GM18519 (cell line): ENCODE data around the gene TENM4.
"Not testable (repeated sequence)": the region's sequence is repeated elsewhere in the genome, so short reads cannot be mapped to it uniquely, and the experiment has no call there.

Experiments used
- ATAC-seq: cut with Tn5 transposase; IDR thresholded peaks from one replicate; pipeline ENCODE4 v1.9.1; 2021; ENCODE audit warnings: mild to moderate bottlenecking, moderate library complexity; ENCODE audit not compliant: unreplicated experiment, low FRiP score

TENM4 gene

DNA sequence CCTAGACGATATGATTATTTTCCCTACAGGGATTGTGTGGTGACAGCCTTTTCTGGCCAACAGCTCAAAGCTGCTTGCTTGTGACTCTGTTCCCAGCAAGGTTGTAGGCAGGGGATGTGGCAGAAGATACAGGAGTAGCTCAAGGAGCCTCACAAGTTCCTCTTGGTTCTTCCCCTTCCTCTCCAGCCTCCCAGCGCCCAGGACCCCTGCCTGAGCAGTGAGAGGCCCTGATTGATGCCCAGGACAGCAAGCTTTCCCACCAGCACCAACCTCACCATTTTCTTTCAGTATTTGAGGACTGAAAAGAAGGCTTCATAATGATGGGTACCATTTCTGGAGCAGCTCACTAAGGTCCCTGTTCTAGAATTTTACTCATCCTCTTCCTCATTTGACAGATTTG lies 248.0 kb downstream of the TENM4 start:
- ATAC-seq, result no peak

- ATAC-seq, result not testable (repeated sequence)
Observed at GRCh38 chr11:79191716-79192115, 249.1 kb downstream of the TENM4 start.

DNA sequence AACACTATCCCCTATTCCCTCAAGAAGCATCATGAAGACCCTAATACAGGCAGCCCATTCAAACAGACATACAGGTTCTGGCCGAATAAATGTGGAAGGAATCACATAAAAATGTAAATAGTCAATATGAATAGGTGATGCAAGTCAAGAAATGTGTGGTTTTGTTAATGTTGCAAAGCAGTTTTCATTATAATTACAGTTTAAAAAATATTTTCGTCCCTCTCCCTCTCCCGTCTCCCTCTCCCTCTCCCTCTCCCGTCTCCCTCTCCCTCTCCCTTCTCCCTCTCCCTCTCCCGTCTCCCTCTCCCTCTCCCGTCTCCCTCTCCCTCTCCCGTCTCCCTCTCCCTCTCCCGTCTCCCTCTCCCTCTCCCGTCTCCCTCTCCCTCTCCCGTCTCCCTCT lies 250.3 kb downstream of the TENM4 start:
- ATAC-seq, result not testable (repeated sequence)

DNA sequence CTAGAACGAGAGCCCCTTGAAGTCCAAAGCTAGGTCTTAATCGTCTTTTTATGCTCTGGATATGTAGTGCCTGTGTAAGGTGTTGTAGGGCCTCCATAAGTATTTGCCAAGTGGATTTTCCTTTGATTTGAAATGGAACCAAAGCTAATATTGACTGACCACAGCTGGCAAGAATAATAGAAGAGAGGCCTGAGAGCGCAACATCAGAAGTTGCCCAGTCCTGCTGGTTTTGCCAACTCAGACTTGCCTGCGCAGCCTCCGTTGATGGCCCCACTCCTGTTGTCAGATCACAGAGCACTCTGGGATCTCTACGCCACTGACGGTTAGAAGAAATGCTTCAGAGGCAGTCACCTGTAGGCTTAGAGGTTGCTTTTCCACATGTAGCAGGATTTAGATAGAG lies 251.2 kb downstream of the TENM4 start:
- no peak for ATAC-seq

GRCh38 chr11:79189055-79189454 lies 251.8 kb downstream of the TENM4 start:
- ATAC-seq, result no peak

GRCh38 chr11:79186669-79187068 lies 254.2 kb downstream of the TENM4 start:
- ATAC-seq, result no peak

DNA sequence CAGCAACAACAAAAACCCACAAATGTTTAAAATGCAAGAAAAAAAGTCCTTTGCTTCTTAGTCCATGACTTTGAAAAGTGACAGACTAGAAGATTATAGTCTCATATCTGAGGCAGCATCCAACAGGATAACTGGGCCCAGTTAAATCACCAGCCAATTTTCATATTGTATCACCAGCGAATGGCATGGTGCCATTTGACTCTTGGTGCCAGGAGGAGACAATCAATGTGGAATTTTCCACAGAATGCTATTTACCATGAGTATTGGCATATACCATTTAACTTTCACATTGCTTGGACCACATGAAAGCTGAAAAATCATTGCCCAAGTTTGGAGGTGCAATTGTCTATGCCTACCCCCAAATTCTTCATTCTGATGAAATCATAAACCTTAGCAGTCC lies 255.5 kb downstream of the TENM4 start:
- ATAC-seq, result no peak

DNA sequence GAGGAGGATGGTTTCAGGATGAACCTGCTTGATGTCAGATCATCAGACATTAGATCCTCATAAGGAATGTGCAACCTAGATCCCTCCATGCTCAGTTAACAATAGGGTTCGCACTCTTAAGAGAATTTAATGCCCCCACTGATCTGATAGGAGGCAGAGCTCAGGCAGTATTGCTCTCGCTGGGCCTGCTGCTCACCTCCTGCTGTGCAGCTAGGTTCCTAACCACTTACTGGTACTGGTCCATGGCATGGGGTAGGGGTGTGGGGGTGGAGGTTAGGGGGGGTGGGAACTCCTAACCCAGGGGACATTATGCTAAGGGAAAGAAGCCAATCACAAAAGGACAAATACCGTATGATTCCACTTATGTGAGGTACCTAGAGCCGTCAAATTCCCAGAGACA lies 256.5 kb downstream of the TENM4 start:
- no peak for ATAC-seq

DNA sequence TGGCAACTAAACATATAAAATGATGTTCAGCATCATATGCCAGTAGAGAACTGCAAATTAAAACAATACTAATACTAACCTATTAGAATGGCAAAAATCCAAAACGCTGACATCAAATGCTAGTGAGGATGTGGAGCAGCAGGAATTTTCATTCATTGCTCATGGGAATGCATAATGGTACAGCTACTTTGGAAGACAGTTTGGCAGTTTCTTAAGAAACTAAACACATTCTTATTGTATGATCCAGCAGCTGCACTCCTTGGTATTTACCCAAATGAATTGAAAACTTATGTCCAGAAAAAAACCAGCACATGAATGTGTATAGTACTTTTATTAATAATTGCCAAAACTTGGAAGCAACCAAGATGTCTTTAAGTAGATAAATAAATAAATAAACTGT lies 258.0 kb downstream of the TENM4 start:
- no peak for ATAC-seq

DNA sequence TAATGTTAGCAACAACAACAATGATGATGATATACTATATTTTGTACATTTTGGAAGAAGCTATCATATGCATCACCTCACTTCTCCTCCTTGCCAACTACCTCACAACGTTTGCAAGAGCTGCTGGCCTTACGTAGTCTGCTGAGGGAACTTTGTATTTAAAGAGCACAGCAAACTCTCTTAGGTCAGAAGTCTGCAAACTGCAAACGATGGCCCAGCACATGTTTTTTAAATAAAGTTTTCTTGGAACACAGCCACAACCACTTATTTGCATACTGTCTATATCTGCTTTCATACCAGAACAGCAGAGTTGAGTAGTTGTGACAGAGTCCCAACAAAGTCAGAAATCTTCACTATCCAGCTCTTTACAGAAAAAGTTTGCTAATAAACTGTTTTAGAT lies 261.7 kb downstream of the TENM4 start:
- no peak for ATAC-seq

GRCh38 chr11:79174045-79175008 lies 266.5 kb downstream of the TENM4 start:
- no peak for ATAC-seq

DNA sequence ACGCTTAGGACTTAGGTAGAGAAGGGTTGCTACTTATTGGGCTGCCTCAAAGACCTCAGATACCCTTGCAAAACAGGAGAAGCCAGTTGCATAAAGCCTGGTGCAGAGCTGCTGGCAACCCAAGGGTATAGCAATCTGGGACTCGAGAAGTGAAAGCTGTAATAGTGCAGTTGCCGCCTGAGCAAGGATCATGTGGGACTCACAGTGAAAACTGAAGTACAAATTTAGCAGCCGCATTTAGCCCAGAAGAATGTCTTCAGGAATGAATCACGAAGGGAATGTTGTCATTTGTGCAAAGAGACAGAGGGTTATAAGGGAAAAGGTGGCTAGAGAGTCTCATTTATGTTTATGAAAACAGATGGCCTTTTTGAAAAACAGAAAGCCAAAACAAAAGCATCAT lies 267.2 kb downstream of the TENM4 start:
- ATAC-seq, result no peak

GRCh38 chr11:79170321-79170720 lies 270.5 kb downstream of the TENM4 start:
- no peak for ATAC-seq

DNA sequence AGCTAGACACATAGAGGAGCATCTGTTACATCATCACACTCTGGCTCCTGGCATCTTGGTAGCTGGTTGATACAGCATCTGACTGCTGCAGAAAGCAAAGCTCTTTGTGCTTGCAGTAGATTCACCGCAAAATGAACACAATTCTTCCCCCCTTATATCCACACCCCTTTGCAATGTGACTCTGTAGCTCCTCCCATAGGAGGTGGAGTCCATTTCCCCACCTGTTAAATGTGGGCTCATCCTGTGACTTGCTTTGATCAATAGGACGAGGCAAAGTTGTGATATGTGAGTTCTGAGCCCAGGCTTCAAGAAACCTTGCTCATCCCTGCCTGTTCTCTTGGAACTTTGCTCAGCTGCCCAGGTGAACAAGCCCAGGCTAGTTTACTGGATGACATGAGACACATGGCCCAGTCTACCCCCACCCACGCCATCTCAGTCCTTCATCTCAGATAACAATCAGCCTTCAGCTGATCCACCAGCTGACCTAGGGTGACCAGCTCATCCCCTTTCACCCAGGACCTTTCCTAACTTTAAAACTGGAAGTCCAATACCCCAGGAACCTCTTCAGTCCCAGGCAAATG lies 272.2 kb downstream of the TENM4 start:
- no peak for ATAC-seq

DNA sequence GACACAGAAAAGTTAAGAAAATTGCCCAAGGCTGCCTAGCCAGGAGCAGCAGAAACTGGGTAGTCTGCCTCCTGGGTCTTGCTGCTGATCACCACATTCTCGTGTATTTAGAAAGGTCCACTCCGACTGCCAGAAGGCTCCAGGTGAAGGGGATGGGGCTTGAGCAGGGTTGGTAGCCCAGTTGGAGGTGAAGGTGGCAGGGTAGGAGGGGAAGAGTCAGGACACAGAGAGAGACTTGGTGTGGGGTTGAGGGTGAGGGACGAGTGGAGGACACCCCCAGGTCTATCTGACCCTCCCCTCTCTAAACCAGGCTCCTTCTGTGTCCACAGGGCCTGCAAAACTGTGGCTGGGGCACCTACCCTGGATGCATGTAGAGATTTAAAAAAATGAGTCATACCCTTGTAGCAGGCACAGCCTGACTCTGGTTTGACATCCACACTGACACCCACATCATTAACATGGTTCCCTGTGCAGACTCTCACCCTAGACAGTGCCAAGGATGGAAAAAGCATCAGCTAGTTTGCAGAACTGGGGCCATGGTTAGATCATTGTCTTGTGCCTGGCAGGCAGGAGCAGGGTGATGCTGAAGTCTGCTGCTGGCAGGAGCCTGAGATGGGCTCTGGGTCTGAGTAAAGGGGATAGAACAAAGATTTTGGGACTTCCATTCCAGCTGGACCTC lies 273.2 kb downstream of the TENM4 start:
- no peak for ATAC-seq

GRCh38 chr11:79165908-79166307 lies 274.9 kb downstream of the TENM4 start:
- ATAC-seq, result no peak

GRCh38 chr11:79160791-79161403 lies 279.9 kb downstream of the TENM4 start:
- no peak for ATAC-seq

DNA sequence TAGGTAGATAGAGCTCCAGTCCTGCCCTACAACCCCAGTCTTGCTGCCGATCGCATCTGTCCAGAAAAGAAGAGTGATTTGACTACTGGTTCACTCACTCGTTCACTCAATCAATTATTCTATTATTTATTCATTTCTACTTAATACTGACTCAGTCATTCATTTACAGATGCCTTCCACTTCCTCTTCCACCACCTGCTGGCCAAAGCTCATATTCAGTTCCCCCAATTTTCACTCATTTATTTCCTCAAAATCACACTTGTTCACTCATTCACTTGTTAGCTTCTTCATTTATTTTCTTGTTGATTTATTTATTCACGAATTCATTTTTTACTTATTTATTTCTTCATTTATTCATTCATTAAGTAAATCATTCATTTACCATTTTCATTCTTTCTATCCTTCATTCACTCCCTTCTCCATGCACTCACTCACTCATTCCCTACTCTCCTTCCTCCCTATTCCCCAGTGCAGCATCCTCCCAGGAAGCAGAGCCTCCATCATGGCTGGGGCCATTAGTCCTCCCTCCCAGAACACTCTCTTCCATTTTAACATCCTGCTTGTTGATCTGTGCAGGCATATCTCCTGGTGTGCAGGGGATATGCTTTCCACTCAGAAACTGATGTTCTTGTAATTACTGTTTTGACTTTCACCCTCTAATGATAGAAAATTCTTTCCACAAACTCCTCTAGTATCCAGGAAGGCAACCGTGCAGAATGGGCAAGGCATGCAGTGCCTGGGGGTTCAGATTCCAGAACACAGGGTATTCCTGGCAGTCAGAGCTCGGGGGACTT lies 281.0 kb downstream of the TENM4 start:
- no peak for ATAC-seq

DNA sequence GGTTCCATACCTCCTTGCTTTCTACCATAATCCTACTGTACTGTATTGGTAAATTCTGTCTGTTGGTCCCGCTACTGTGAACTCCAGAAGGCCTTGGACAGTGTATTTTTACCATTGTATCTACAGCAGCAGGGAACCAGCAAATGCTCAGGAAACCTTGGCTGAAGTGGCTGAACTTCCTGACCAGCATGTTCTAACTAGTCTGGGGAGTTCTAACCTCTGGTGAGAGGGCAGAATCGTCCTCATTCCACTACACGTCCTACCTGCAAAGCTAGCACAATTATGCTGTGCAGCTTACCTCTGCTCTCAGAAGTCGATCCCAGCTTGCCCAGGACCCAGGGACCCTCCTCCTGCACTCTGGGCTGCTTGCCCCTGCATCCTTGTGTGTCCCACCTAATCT lies 283.1 kb downstream of the TENM4 start:
- no peak for ATAC-seq

DNA sequence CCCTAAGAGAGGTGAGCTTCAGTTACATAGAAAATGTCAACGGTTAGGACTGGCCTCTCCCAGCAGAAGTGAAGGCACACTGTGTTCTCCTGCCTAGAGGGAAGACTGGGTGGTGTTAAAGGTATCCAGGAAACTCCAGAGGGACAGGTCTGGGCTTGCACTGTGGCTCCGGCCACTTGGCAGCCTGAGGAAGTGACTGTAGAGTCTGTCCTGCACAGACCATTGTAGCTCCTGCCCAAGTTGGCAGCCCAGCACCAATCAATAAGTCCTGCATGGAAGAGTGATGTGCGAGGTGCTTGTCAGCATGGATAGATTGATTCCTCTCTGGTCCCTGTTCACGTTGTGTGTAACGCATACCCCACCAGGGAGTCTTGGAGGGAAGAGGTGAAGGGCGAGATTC lies 284.8 kb downstream of the TENM4 start:
- ATAC-seq, result no peak
